SK-N-SH (cell line): ENCODE data around the gene TSPAN15. TPM values are rescaled to one million over a fixed set of nuclear protein-coding genes. Genes with fewer than 3 reads are reported as not detected.

Experiments
- CTCF ChIA-PET: fragments of 300-600, 350-600 bp; formaldehyde crosslinking; extraction: SDS; loops from one replicate; lab custom pipeline; 2021; lab: Yijun Ruan, JAX
- POLR2A ChIA-PET: fragments of 350-600 bp; sonication (Branson Sonifier 250); formaldehyde crosslinking; extraction: SDS; loops from one replicate; lab custom pipeline; 2020; ENCODE audit warnings: antibody characterized with exemption, inconsistent platforms; lab: Yijun Ruan, JAX
- DNase-seq: peaks from one replicate; pipeline ENCODE4 v3.0.0; 2012
- H2AFZ ChIP-seq: fragments of 200-600 bp; sonication (generic); 2 replicates; pipeline ENCODE4 v1.8.1; 2016; ENCODE audit warnings: antibody characterized with exemption, mild to moderate bottlenecking, low read depth
- H3F3A ChIP-seq: fragments of 200-600 bp; sonication (generic); replicated peaks from 2 replicates; pipeline ENCODE3; 2016; ENCODE audit warnings: antibody characterized with exemption, mild to moderate bottlenecking; ENCODE audit not compliant: insufficient read depth
- H3K27ac ChIP-seq, 2 experiments: fragments of 200-500 bp in 1 of 2; fragments of 200-600 bp in 1 of 2; sonication (Bioruptor generic) in 1 of 2; sonication (generic), shearing (Covaris generic) in 1 of 2; 2 replicates each; pipeline versions ENCODE4 v1.5.1 to v1.6.1; 2014 to 2016; ENCODE audit warnings: low read depth in 2 of 2, inconsistent platforms in 1 of 2, low read length in 1 of 2, mild to moderate bottlenecking in 1 of 2, mixed read lengths in 1 of 2
- H3K27me3 ChIP-seq: fragments of 200-600 bp; sonication (generic), shearing (Covaris generic); 2 replicates; pipeline ENCODE4 v1.6.1; 2016; ENCODE audit warnings: mixed run types; ENCODE audit not compliant: insufficient read depth
- H3K36me3 ChIP-seq, 2 experiments: fragments of 200-500 bp in 1 of 2; fragments of 200-600 bp in 1 of 2; sonication (Bioruptor generic) in 1 of 2; sonication (generic) in 1 of 2; replicated peaks in 1 of 2; 2 replicates each; pipeline versions ENCODE3 to v1.5.1; 2014 to 2016; ENCODE audit warnings: low read length in 1 of 2, mild to moderate bottlenecking in 1 of 2; ENCODE audit not compliant: insufficient read depth in 2 of 2, control insufficient read depth in 1 of 2
- H3K4me1 ChIP-seq, 2 experiments: fragments of 200-500 bp in 1 of 2; fragments of 200-600 bp in 1 of 2; sonication (Bioruptor generic) in 1 of 2; sonication (generic), shearing (Covaris generic) in 1 of 2; 2 replicates each; pipeline versions ENCODE4 v1.5.1 to v1.6.1; 2014 to 2016; ENCODE audit warnings: low read depth in 1 of 2, low read length in 1 of 2, mixed run types in 1 of 2; ENCODE audit not compliant: insufficient read depth in 2 of 2, control insufficient read depth in 1 of 2
- H3K4me2 ChIP-seq: fragments of 200-600 bp; sonication (generic), shearing (Covaris generic); 2 replicates; pipeline ENCODE4 v1.6.1; 2017; ENCODE audit warnings: mixed run types
- H3K4me3 ChIP-seq, 2 experiments: fragments of 200-500 bp in 1 of 2; fragments of 200-600 bp in 1 of 2; sonication (Bioruptor generic) in 1 of 2; sonication (generic), shearing (Covaris generic) in 1 of 2; 2 replicates each; pipeline versions ENCODE4 v1.5.1 to v1.8.1; 2014 to 2016; ENCODE audit warnings: low read depth in 2 of 2, inconsistent platforms in 1 of 2, low read length in 1 of 2, mild to moderate bottlenecking in 1 of 2, mixed read lengths in 1 of 2, moderate library complexity in 1 of 2
- H3K79me2 ChIP-seq: fragments of 200-600 bp; sonication (generic); 2 replicates; pipeline ENCODE4 v1.8.1; 2017; ENCODE audit warnings: mild to moderate bottlenecking; ENCODE audit not compliant: insufficient read depth
- H3K9ac ChIP-seq: fragments of 200-600 bp; sonication (generic); 2 replicates; pipeline ENCODE4 v1.6.1; 2017; ENCODE audit warnings: mixed run types
- H3K9me2 ChIP-seq: fragments of 200-600 bp; sonication (generic); 2 replicates; pipeline ENCODE4 v1.6.1; 2017; ENCODE audit warnings: mixed run types
- H3K9me3 ChIP-seq: fragments of 200-600 bp; sonication (generic); 2 replicates; pipeline ENCODE4 v1.6.1; 2017; ENCODE audit warnings: mixed run types, mild to moderate bottlenecking, moderate library complexity
- H4K20me1 ChIP-seq: fragments of 200-600 bp; sonication (generic); 2 replicates; pipeline ENCODE4 v1.6.1; 2017; ENCODE audit warnings: mild to moderate bottlenecking, mixed run types; ENCODE audit not compliant: insufficient read depth
- CHD2 ChIP-seq: fragments of 150-350 bp; IDR thresholded peaks from 2 replicates; pipeline ENCODE4 v1.6.1; 2018; ENCODE audit warnings: low read length; ENCODE audit not compliant: partially characterized antibody
- EZH2phosphoT487 ChIP-seq: fragments of 200-600 bp; sonication (generic); IDR thresholded peaks from 2 replicates; pipeline ENCODE4 v1.6.1; 2017; ENCODE audit warnings: low read depth, mixed run types, mild to moderate bottlenecking, antibody characterized with exemption, moderate library complexity, borderline replicate concordance
- FOSL2 ChIP-seq: IDR thresholded peaks from 2 replicates; pipeline ENCODE4 v1.4.0; 2012; ENCODE audit warnings: low read depth, mild to moderate bottlenecking, moderate library complexity, borderline replicate concordance
- FOXJ3 ChIP-seq: sonication (generic); formaldehyde crosslinking; IDR thresholded peaks from 2 replicates; pipeline ENCODE4 v1.5.1; 2020; ENCODE audit warnings: mild to moderate bottlenecking, missing genetic modification reagents
- MEF2A ChIP-seq: IDR thresholded peaks from 2 replicates; pipeline ENCODE4 v1.4.0; 2012; ENCODE audit warnings: low read depth, borderline replicate concordance
- NFIC ChIP-seq: IDR thresholded peaks from 2 replicates; pipeline ENCODE4 v1.4.0; 2012; ENCODE audit warnings: borderline replicate concordance
- PBX3 ChIP-seq: IDR thresholded peaks from 2 replicates; pipeline ENCODE4; 2012
- ZBTB33 ChIP-seq: IDR thresholded peaks from 2 replicates; pipeline ENCODE4 v1.4.0; 2012; ENCODE audit warnings: low read depth, borderline replicate concordance
- polyA plus RNA-seq, 3 experiments: library from polyadenylated mRNA; depleted of rRNA; stranded (reverse); fragments of >200 nt; gene quantifications; 2 replicates each; pipeline ENCODE4 v1.2.3, GENCODE V29; 2012
- TF ChIP-seq, protein P1 (sequence below): fragments of 150-350 bp; IDR thresholded peaks from 2 replicates; pipeline ENCODE4 v1.6.1; 2017; ENCODE audit warnings: antibody characterized with exemption, low read length, low read depth, borderline replicate concordance
- TF ChIP-seq, protein P2 (sequence below): IDR thresholded peaks from 2 replicates; pipeline ENCODE4 v1.4.0; 2012; ENCODE audit warnings: low read depth
- TF ChIP-seq, protein P3 (sequence below): fragments of 200-600 bp; sonication (generic); IDR thresholded peaks from 2 replicates; pipeline ENCODE4 v1.6.1; 2017; ENCODE audit warnings: antibody characterized with exemption, mild to moderate bottlenecking, moderate library complexity

Gene TSPAN15
- polyA plus RNA-seq, 1 of the 3 experiments (the other 2 are of a cell fraction): 8.5 TPM

DNA sequence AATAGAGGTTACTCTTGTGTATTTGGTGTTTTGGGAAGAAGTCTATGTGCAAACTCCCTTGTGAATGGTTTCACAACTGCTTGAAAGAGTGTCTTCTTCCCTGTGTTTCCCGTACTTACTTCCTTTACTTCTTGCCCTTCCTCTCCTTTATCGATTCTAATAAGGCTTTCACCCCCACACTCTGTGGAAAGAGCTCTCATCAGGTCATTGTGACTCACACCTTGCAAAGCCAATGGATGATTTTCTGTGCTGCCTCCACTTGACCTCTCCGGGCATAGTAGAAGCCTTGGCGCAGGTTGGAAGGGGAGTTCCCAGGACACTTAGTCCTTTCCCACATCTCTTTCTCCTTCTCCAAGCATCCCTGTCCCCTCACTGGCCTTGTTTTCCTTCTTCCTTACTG is 6.2 kb upstream of the TSPAN15 start (continued):
- no peak for TF ChIP-seq PBX3
- TF ChIP-seq, protein P1, sequence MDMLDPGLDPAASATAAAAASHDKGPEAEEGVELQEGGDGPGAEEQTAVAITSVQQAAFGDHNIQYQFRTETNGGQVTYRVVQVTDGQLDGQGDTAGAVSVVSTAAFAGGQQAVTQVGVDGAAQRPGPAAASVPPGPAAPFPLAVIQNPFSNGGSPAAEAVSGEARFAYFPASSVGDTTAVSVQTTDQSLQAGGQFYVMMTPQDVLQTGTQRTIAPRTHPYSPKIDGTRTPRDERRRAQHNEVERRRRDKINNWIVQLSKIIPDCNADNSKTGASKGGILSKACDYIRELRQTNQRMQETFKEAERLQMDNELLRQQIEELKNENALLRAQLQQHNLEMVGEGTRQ: no peak
- no peak for TF ChIP-seq FOXJ3 (CRISPR knock-in tag)

- Histone ChIP-seq H3K4me3 (no peak overlapping the region), H3K9ac (no peak overlapping the region), H3K27me3 (no peaks in the 10 kb centered on the region), H3K9me3 (no peaks in the 10 kb centered on the region), H3K9me2 (no peaks in the 10 kb centered on the region), H3K79me2 (no peaks in the 10 kb centered on the region), H3K27ac (peak overlapping the region in 1 of 2 experiments; percentile 70; a peak in 2 of 4 replicates), H3K36me3 (no peaks in the 10 kb centered on the region), H3F3A (peaks cover 20% of the 10 kb centered on the region), H2AFZ (no peak overlapping the region), H3K4me1 (peaks cover 6 to 29% of the 10 kb centered on the region in 2 experiments; a peak in 3 of 4 replicates), H3K4me2 (peak overlapping the region; percentile 48), H4K20me1 (no peaks in the 10 kb centered on the region)
- TF ChIP-seq, protein P2, sequence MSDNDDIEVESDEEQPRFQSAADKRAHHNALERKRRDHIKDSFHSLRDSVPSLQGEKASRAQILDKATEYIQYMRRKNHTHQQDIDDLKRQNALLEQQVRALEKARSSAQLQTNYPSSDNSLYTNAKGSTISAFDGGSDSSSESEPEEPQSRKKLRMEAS: no peak
- TF ChIP-seq FOSL2: no peak
- no peak for TF ChIP-seq CHD2
- no peak for TF ChIP-seq EZH2phosphoT487
- TF ChIP-seq MEF2A: no peak
- TF ChIP-seq, protein P3, sequence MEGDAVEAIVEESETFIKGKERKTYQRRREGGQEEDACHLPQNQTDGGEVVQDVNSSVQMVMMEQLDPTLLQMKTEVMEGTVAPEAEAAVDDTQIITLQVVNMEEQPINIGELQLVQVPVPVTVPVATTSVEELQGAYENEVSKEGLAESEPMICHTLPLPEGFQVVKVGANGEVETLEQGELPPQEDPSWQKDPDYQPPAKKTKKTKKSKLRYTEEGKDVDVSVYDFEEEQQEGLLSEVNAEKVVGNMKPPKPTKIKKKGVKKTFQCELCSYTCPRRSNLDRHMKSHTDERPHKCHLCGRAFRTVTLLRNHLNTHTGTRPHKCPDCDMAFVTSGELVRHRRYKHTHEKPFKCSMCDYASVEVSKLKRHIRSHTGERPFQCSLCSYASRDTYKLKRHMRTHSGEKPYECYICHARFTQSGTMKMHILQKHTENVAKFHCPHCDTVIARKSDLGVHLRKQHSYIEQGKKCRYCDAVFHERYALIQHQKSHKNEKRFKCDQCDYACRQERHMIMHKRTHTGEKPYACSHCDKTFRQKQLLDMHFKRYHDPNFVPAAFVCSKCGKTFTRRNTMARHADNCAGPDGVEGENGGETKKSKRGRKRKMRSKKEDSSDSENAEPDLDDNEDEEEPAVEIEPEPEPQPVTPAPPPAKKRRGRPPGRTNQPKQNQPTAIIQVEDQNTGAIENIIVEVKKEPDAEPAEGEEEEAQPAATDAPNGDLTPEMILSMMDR: no peak
- no peak for TF ChIP-seq ZBTB33
- no peak for TF ChIP-seq NFIC
- ChIA-PET POLR2A (no interaction called here), CTCF (interaction anchor here (1.0 to 7.6 kb wide), 5 partner anchors 13 to 190 kb away, joined by 3 to 38 read pairs (median 3); no protein-coding TSS in a partner anchor)
- DNase-seq: no peak
These were observed 5.0 kb upstream of the TSPAN15 start for GRCh38 chr10:69446229-69446628.
